SK-N-SH treated with all-trans-retinoic acid at 6 μM for 48 hours (cell line): Measurements from ENCODE around the gene XBP1.

Experiments
- ATAC-seq: fragments of 200-7000 bp; cut with Tn5 transposase; 3 replicates; pipeline ENCODE4 v1.9.1; 2020; ENCODE audit warnings: mild to moderate bottlenecking, moderate library complexity
- ARNTL ChIP-seq: fragments of 450-650 bp; formaldehyde crosslinking; IDR thresholded peaks from 2 replicates; pipeline ENCODE4 v1.5.0; 2020; ENCODE audit warnings: low read depth, mild to moderate bottlenecking, moderate library complexity, borderline replicate concordance
- BACH2 ChIP-seq: fragments of 250-450 bp; sonication (Bioruptor Pico); IDR thresholded peaks from 2 replicates; pipeline ENCODE4 v1.9.0; 2021; ENCODE audit warnings: mild to moderate bottlenecking, borderline replicate concordance
- CSDC2 ChIP-seq: fragments of 250-450 bp; sonication (Bioruptor Pico); IDR thresholded peaks from 2 replicates; pipeline ENCODE4 v1.5.0; 2020; ENCODE audit warnings: mild to moderate bottlenecking, moderate library complexity
- CSRNP3 ChIP-seq: fragments of 250-450 bp; sonication (Bioruptor Pico); IDR thresholded peaks from 2 replicates; pipeline ENCODE4 v1.5.1; 2021; ENCODE audit warnings: mild to moderate bottlenecking, moderate library complexity
- ESRRG ChIP-seq: fragments of 250-450 bp; sonication (Bioruptor Pico); IDR thresholded peaks from 2 replicates; pipeline ENCODE4 v1.6.1; 2021; ENCODE audit warnings: mild to moderate bottlenecking
- GLIS3 ChIP-seq: fragments of 250-450 bp; sonication (Bioruptor Pico); IDR thresholded peaks from 2 replicates; pipeline ENCODE4 v1.5.0; 2020; ENCODE audit warnings: mild to moderate bottlenecking, moderate library complexity
- ISL1 ChIP-seq: fragments of 250-450 bp; sonication (Bioruptor Pico); IDR thresholded peaks from 2 replicates; pipeline ENCODE4 v2.1.2; 2022; ENCODE audit warnings: mild to moderate bottlenecking, moderate library complexity
- OSR1 ChIP-seq: fragments of 250-450 bp; sonication (Bioruptor Pico); IDR thresholded peaks from 2 replicates; pipeline ENCODE4 v1.8.0; 2022; ENCODE audit warnings: moderate library complexity, mild to moderate bottlenecking, inconsistent platforms
- PATZ1 ChIP-seq: fragments of 250-450 bp; sonication (Bioruptor Pico); IDR thresholded peaks from 2 replicates; pipeline ENCODE4 v1.8.0; 2020; ENCODE audit warnings: mild to moderate bottlenecking, moderate library complexity, borderline replicate concordance
- POU6F1 ChIP-seq: fragments of 250-450 bp; sonication (Bioruptor Pico); IDR thresholded peaks from 2 replicates; pipeline ENCODE4 v1.8.0; 2021; ENCODE audit warnings: low read depth, mild to moderate bottlenecking, moderate library complexity, borderline replicate concordance
- RARB ChIP-seq: fragments of 250-450 bp; sonication (Bioruptor Pico); IDR thresholded peaks from 2 replicates; pipeline ENCODE4 v1.8.0; 2021; ENCODE audit warnings: mild to moderate bottlenecking, moderate library complexity
- SNAI2 ChIP-seq: fragments of 250-450 bp; sonication (Bioruptor Pico); IDR thresholded peaks from 2 replicates; pipeline ENCODE4 v1.5.0; 2020; ENCODE audit warnings: mild to moderate bottlenecking, moderate library complexity
- TCF4 ChIP-seq: fragments of 250-450 bp; sonication (Bioruptor Pico); IDR thresholded peaks from 2 replicates; pipeline ENCODE4 v1.8.0; 2021; ENCODE audit warnings: mild to moderate bottlenecking, moderate library complexity, borderline replicate concordance
- TOX ChIP-seq: fragments of 250-450 bp; sonication (Bioruptor Pico); IDR thresholded peaks from 2 replicates; pipeline ENCODE4 v1.8.0; 2021; ENCODE audit warnings: mild to moderate bottlenecking, moderate library complexity, borderline replicate concordance
- TSHZ2 ChIP-seq: fragments of 250-450 bp; sonication (Bioruptor Pico); IDR thresholded peaks from 2 replicates; pipeline ENCODE4 v1.5.0; 2020; ENCODE audit warnings: mild to moderate bottlenecking, moderate library complexity
- ZC3H10 ChIP-seq: fragments of 250-450 bp; sonication (Bioruptor Pico); IDR thresholded peaks from 2 replicates; pipeline ENCODE4 v1.5.1; 2021; ENCODE audit warnings: mild to moderate bottlenecking, moderate library complexity
- ZFP3 ChIP-seq: fragments of 250-450 bp; sonication (Bioruptor Pico); IDR thresholded peaks from 2 replicates; pipeline ENCODE4 v1.5.0; 2020; ENCODE audit warnings: mild to moderate bottlenecking, moderate library complexity
- ZFP30 ChIP-seq: fragments of 450-650 bp; formaldehyde crosslinking; IDR thresholded peaks from 2 replicates; pipeline ENCODE4 v1.5.0; 2022; ENCODE audit warnings: mild to moderate bottlenecking, moderate library complexity
- ZNF565 ChIP-seq: fragments of 450-650 bp; formaldehyde crosslinking; conservative IDR thresholded peaks from 2 replicates; pipeline ENCODE4 v1.5.0; 2020; ENCODE audit warnings: low read depth, mild to moderate bottlenecking, moderate library complexity
- ZNF70 ChIP-seq: fragments of 450-650 bp; formaldehyde crosslinking; IDR thresholded peaks from 2 replicates; pipeline ENCODE4 v1.5.0; 2020; ENCODE audit warnings: mild to moderate bottlenecking, moderate library complexity
- ZNF8 ChIP-seq: fragments of 450-650 bp; formaldehyde crosslinking; IDR thresholded peaks from 2 replicates; pipeline ENCODE4 v1.5.0; 2020; ENCODE audit warnings: mild to moderate bottlenecking, moderate library complexity

XBP1 gene

GRCh38 chr22:28792491-28793383 lies 7.6 kb downstream of the XBP1 start:
- ATAC-seq = peak; percentile 36
- TF ChIP-seq TCF4 (CRISPR knock-in tag) (no peak), RARB (CRISPR knock-in tag) (no peak), CSRNP3 (CRISPR knock-in tag) (no peak), ISL1 (CRISPR knock-in tag) (no peak), SNAI2 (no peak), ZFP30 (CRISPR knock-in tag) (no peak), OSR1 (CRISPR knock-in tag) (no peak), TSHZ2 (CRISPR knock-in tag) (no peak), ZFP3 (CRISPR knock-in tag) (no peak), ZNF70 (CRISPR knock-in tag) (no peak), POU6F1 (no peak), ZC3H10 (CRISPR knock-in tag) (no peak), TOX (CRISPR knock-in tag) (no peak), GLIS3 (CRISPR knock-in tag) (no peak), CSDC2 (CRISPR knock-in tag) (no peak)
- TF ChIP-seq, all 23 proteins: peak for 0

GRCh38 chr22:28791841-28792490 lies 8.4 kb downstream of the XBP1 start:
- TF ChIP-seq ZNF565 (CRISPR knock-in tag) (no peak), ISL1 (CRISPR knock-in tag) (no peak), ZNF70 (CRISPR knock-in tag) (no peak), TOX (CRISPR knock-in tag) (no peak), ARNTL (CRISPR knock-in tag) (no peak), ZFP30 (CRISPR knock-in tag) (no peak), OSR1 (CRISPR knock-in tag) (no peak), CSDC2 (CRISPR knock-in tag) (no peak), POU6F1 (no peak), PATZ1 (CRISPR knock-in tag) (no peak)
- TF ChIP-seq, all 23 proteins: peak for 0
- ATAC-seq = peak; percentile 24

GRCh38 chr22:28791124-28791523 lies 9.2 kb downstream of the XBP1 start:
- no peak for ATAC-seq
- no peak for TF ChIP-seq BACH2 (CRISPR knock-in tag)
- TF ChIP-seq TOX (CRISPR knock-in tag) = no peak
- no peak for TF ChIP-seq GLIS3 (CRISPR knock-in tag)
- TF ChIP-seq CSRNP3 (CRISPR knock-in tag) = no peak
- no peak for TF ChIP-seq ZFP30 (CRISPR knock-in tag)
- TF ChIP-seq ZC3H10 (CRISPR knock-in tag) = no peak
- no peak for TF ChIP-seq ESRRG (CRISPR knock-in tag)
- TF ChIP-seq ZNF8 (CRISPR knock-in tag) = no peak
- TF ChIP-seq ZFP3 (CRISPR knock-in tag) = no peak
- TF ChIP-seq ZNF70 (CRISPR knock-in tag) = no peak
- no peak for TF ChIP-seq PATZ1 (CRISPR knock-in tag)
